Activated gamma-delta T cell treated with anti-CD3 and anti-CD28 coated beads, Interleukin-2, amount 50 U/mL, for 16 hours (primary cell): ENCODE results near the gene NR1D2.

ENCODE experiments used
- DNase-seq: peaks from one replicate; pipeline ENCODE4 v3.0.0-alpha.2; 2020; ENCODE audit warnings: low read depth

The NR1D2 gene

DNA sequence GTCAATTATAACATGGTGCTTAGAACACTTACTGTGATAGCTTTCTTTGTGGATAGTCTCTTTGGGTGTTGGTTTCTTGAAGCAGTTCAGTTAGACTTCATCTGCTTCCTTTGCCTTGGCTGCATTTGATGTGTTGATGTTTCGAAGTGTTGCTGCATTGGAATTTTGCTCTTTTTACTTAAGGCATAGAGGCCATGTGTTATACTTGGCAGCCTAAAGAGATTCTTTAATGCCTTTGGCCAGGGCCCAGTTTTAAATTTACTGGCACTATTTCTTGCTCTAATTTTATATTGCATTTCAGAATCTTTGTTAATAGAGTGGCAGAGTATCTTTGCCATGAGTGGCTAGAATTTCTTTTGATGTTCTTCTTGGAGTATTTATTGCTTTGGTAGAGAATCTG lies 21.2 kb downstream of the NR1D2 start:
- DNase-seq: no peak

DNA sequence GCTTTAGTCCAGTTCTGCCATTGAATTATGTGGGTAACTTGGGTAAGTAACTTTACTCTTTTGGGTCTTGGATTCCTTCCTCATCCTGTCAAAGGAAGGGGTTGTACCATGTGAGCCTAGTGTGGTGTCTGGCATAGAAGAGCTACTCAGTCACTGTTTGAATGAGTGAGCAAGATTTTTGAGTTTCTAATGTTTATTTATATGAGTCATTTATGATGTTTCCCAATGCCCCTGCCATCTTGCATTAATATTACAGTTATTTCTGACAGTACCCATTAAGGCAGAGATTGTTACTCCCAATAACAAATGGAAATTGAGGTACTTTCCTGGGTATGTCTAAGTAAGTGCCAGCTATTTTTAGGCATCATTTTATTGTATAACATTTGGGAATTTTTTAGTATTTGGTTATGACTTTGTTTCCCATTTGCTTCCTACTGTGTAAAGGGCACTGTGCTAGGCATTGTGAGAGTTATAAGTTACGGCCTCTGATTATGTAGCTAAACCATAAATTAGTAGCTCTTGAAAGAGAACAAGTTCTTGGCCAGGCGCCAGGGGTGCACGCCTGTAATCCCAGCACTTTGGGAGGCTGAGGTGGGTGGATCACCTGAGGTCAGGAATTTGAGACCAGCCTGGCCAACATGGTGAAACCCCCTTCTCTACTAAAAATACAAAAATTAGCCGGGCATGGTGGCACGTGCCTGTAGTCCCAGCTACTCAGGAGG lies 23.5 kb downstream of the NR1D2 start:
- no peak for DNase-seq

DNA sequence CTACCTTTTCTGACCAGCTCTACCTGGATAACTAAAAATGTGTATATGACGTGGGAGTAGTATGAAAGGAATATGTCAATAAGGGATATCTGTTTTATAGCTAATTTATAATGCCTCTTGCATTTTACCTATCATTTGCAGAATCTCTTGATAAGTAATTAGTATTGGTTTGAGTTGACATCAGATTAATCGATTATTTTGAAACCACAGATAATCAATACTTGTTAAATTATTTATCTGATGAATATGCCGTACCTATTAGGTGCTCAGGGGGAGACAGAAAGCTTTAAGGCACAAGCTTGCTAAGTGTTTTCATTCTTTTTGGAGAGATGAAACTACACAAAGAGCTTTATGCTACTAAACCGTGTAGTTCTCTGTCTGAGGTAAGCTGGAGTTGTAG lies 24.3 kb downstream of the NR1D2 start:
- no peak for DNase-seq

DNA sequence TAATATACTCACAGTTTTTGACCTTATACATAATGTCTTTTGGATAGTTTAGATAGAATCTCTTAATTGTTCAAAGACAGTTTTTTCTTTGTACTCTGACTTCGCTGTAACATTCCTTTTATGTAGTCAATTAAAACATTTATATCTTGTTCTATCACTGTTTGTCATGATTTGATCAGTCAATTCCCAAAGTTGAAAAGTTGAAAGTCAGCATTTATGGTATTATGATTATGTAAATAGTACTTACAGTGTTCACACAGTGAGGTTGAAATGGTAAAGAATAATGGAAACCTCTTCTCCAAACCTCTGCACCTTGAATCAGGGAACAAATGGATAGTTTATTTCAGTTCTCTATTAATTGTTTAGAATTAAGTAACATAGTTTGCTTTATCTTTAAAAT lies 26.6 kb downstream of the NR1D2 start:
- no peak for DNase-seq

DNA sequence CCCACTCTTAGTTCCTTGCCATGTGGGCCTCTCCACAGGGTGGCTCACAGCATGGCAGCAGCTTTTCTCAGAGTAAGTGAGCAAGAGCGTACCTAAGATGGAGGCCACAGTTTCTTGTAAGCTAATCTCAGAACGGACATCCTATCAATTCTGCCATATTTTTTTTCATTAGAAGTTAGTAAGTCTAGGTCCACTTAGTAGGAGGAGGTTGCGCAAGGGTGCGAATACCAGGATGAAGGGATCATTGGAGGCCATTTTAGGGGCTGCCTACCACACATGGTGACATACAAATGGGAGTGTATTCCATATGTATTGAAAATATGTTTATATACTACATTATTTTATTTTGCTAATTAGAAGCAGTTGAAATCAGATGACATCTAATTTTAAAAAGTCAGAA lies 31.5 kb downstream of the NR1D2 start:
- DNase-seq: no peak

DNA sequence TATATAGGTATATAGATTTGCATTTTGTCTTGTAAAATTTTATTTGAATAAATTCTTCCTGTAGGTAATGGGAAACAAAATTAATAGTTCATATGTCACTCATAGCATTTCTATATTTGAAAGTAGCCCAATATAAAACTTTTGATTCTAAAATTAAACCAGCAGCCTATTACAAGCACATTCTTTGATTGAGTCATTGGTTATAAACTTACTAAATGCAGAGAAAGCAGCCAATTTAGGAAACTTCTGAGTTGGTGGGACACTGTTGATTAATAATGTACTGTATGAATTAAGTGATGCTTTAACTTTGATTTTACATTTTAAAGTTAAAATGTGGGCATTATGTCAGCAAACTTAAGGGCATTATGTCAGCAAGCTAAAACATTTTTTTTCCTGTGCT lies 34.5 kb downstream of the NR1D2 start:
- no peak for DNase-seq

DNA sequence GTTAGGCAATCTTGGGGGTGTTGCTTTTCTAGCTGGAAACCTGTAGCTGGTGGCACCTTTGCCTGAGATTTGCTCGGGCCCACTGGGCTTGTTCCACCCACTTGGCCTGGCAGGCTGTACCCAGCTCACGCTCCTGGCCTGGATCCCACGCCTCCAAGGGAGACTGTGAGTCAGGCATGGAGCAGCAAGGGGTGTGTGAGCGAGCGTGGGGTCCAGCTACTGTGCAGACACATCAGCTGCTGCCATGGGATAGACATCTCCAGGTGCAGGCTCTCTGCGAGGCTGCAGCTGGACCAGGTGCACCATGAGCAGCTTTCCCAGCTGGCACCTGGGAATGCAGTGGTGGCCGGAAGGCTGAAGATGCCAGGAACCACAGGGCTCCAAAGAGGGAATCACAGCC lies 36.0 kb downstream of the NR1D2 start:
- DNase-seq: no peak

DNA sequence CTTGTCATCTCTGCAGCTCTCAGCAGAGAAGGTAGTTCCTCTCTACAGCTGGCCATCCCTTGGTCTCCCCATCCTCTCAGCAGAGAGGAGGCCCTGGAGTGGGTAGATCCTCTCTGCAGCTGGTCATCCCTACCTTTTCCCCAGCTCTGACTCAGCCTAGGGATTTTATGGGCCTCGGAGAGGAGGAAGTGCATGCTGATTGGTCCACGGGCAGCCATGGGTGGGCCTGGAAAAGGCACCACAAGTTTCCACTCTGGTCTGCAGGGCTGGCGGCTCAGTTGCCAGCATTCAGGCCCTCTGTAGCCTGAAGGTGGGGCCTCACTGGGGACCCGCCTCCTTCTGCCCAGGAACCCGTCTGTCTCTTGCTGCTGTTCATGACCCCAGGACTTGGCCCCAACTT lies 36.9 kb downstream of the NR1D2 start:
- no peak for DNase-seq

DNA sequence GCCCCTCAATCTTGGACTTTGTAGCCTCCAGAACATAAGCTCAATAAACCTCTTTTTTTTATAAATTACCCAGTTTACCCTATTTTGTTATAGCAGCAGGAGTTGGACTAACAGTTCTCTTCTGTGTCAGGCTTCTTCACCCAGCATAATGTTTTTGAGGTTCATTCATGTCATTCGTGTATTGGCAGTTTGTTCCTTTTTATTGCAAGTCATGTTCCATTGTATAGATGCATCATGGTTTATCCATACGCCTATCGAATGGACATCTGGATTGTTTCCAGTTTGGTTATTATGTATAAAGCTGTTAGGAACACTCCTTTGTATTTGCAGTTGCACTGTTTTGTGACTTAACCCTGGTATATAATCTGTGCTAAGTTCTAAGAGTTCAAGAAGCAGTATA lies 39.8 kb downstream of the NR1D2 start:
- DNase-seq: no peak

DNA sequence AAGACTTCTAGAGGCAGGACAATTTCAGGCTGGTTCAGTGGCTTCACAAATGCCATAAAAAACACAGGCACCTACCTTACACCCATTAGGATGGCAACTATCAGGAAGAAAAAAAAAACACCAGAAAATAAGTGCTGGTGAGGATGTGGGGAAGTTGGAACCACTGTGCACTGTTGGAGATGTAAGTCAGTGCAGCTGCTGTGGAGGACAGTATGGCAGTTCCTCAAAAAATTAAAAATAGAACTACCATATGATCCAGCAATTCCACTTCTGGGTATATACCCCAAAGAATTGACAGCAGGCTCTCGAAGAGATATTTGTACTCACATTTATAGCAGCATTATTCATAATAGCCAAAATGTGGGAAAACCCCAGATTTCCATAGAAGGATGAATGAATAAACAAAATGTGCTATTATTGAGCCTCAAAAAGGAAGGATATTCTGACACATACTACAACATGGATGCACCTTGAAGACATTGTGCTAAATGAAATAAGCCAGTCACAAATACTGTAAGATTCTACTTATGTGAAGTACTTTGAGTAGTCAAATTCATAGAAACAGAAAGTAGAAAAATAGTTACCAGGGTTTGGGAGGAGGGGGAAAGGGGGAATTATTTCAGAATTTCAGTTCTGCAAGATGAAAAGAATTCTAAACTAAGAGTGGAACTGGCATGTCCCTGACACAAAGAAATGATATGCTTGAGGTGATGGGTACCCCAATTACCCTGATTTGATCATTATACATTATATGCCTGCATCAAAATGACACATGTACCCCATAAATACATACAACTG lies 40.9 kb downstream of the NR1D2 start:
- no peak for DNase-seq

DNA sequence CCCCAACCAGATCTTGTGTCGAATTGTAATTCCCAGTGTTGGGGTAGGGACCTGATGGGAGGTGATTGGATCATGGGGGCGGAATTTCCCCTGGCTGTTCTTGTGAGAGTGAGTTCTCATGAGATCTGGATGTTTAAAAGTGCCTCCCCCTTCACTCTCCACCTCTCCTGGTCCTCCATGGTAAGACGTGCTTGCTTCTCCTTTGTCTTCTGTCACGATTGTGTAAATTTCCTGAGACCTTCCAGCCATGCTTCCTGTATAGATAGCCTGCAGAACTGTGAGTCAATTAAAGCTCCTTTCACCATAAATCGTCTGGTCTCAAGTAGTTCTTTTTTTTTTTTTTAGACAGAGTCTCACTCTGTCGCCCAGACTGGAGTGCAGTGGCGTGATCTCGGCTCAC lies 42.3 kb downstream of the NR1D2 start:
- no peak for DNase-seq

DNA sequence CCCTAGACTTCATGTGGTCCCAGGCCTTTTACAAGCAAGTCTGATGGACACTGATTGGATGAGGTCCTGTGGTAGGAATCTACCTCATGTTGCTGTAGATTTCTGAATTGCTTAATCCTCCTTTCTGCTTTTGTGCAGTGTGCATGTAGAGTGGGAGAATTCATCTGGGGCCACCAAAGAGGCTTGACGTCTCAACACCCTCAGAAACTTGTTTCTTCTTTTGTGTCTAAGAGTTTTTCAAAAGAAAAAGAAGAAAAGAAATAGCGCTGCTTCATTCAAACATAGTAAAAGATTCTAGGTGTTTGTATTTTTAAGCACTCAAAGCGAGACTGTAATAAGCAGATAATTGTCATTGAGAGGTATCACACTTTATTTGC lies 46.2 kb downstream of the NR1D2 start:
- DNase-seq: no peak

DNA sequence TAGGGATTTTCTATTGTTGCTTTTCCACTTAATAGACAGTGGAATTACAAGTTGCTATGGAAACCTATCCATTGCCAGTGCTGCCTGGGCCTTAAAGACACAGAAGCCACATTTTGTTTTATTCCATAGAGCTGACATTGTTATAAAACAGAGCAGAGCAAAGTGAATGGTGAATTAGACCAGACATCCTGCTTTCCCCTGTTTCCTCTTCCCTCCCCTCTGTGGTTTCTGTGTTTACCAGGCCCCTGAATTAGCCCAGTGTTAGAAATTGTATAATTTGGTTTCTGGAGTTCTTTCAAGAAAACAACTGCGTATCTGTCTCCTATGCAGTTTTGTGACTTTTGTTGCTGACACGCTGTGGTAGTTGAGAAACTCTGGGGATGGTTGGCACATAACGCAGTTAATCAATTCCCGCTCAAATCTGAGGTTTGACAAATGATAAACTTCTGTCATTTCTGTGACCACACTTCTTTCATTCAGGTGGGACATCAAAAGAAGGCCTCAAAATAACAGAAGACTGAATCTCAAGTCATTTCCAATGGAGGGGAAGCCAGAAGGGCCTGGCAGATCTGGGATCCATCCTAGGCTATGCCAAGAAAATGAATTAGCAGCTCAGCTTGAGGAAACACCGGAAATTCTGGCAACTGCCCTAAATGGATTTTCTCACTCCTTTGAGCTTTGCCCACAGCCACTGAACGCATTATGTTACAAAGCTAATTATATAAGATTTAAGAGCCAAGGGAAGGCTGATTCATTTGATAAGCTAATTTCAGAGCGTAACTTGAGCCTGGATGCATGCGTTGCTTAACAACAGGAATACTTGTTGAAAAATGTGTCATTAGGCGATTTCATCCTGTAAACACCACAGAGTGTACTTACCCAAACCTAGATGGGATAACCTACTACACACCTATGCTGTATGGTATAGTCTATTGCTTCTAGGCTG lies 46.9 kb downstream of the NR1D2 start:
- no peak for DNase-seq

DNA sequence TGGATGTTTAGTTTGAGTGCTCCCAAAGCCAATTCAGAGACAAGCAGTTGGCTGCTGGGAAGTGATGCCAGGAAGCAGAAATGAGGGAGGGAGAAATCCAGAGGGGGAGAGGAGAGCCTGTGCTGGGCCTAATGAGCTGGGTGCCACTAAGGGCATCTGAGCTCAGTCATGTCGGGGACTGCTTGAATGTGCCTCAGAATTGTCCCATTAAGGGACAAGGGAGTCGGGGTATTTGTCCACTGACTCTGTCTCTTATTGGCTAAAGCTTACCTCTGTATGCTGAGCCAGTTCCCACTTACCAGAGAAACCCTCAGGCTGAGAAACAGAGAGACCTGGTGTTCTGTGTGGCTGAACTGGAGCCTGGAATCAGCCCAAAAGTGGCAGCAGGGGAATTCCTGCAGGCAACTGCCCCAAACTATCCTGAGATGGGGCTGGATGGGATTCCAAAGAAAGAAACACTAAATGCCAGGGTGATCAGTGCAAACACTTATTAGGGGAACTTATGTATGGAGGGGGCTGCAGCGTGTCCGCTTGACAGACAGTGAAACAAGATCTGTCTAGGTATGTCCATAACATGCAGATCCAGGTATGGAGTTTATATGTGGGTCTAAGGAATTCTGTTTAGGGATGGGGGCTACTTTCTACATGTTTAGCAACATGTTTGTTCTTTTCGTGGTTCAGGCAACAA lies 48.6 kb downstream of the NR1D2 start:
- DNase-seq: no peak

DNA sequence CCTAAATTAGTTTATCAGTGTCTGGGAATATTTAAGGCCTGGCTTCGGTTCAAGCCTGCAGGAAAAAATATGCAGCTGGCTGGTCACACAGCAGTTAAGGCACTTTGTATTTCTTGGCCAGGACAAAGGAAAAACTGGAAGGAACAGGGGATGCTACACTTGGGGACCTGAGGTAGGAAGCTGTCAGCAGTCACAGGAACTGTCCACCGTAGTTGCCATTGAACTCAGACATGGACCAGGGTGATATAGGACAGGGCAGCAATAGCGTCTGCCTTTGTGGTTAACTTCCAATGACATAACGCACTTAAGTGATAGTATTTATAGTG lies 49.1 kb downstream of the NR1D2 start:
- DNase-seq: no peak

DNA sequence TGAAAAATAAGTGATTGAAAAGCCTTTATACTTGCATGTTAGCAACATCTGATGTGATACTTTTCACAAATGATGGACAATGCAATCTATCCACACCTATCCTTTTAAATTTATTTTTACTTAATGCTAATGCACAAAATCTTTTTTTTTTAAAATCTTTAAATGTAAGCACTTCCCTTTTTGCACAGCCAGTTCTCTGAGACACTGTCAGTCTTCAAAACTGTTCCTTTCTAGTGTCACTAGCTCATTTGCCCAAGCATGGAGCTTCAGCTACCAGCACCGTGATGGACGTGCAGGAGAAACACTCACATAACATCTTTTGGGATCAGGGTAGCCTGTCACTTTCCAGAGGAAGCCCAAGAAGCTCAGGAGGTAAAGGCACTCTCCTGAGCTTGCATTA lies 50.1 kb downstream of the NR1D2 start:
- DNase-seq: no peak

DNA sequence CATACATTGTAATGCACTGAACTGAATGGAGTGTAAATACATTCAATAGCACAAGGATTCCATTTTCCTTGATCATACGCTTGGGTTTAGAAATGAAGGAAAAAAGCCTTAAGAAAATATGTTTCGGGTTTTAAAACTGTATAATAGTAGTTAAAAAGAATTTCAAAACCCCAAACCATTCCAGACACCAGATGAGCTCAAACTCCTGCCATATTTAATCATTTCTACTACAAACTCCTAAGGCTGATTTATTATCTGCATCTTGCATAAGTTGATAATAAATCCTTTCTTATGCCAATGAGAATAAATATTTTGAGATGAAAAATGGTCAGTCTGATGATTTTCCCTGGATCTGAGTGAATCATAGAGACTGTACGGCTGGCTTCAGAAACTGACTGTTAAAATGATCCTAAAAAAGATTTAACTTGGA lies 51.0 kb downstream of the NR1D2 start:
- DNase-seq: no peak

DNA sequence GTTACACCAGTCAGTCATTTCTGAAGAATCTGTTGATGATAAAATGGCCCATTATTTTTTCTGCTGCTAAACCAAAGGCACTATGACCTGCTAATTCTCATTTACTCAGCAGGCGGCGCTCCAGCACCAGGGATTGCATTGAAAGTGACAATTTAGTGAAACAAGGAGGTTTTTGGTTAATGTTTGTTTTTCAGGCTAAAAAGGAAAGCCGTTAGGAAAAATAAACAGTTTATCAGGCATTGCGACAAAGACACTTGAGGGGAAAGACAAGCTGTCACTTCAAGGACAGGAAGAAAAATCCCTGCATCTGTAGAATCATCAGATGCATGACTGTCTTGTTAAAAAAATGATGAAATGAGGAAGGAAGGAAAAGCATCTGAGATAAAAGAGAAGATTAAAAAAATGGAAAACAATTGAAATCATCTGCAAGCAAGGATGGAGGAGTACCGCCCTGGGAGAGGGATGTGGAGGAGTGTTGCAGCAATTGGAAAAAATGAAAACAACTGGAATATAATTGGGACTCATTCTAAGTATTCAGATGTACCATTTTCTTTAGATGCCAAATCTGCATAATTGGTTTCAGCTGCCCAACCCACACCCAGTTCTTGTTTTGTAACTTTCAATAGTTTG lies 54.0 kb downstream of the NR1D2 start:
- peak; percentile 27 for DNase-seq

DNA sequence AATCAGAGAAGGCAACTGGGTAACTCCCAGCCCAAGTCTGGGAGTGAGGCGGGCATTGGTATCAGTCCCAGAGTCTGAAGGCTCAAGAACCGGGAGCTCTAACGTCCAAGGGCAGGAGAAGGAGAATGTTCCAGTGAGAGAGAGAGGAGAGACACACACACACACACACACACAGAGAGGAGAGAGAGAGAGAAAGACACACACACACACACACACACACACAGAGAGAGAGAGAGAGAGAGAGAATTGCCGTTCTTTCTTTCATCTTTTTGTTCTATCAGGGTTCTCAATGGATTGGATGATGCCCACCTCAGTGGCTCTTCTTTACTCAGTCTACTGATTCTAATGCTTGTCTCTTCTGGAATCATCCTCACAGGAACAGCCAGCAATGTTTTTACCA lies 57.0 kb downstream of the NR1D2 start:
- DNase-seq: no peak

DNA sequence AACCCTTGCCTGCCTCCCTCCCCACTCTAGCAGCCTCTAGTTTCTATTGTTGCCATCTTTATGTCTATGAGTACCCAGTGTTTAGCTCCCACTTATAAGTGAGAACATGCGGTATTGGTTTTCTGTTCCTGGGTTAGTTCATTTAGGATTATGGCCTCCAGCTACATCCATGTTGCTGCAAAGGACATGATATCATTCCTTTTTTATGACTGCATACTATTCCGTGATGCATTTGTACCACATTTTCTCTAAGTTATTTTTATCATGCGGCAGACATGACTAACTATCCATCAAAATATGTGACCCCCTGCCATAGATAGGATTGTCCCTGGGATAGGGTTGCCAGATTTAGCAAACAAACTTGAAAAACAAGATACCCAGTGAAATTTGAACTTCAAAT lies 58.4 kb downstream of the NR1D2 start:
- DNase-seq: no peak

DNA sequence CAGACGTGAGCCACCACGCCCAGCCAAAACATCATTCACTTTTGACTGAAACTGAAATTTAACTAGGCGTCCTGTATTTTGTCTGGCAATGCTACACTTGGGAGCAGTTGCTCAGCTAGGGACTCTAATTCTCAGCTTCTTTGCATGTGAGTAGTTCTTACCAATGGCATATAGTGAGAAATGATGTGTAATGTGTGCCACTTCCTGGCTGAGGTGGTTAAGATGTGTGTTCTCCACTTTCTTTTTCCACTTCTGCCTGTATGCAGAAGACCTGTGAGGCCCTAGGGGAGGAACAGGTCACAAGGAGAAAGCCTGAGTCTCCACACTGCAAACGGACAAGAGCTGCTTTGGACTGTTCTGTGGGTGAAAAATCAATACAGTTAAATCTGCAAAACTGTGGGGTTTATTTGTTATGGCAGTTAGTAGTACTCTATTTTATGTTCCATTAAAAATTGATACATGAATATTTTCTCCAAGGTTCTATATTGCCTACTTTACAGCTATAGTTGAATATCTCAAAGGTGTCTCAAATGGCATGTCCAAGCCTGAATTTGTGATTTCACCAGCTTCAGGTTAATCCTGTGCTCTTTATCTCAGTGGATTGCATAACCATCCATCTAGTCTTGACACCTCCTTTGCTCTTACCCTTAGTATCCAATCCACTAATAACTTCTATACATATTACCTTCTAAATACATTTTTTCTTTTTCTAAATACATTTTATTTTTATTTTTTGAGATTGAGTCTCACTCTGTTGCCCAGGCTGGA lies 59.3 kb downstream of the NR1D2 start:
- no peak for DNase-seq
